Kidney glomerular epithelial cell (primary cell): ENCODE measurements around the gene SNW1.
"Not testable (repeated sequence)": the region's sequence is repeated elsewhere in the genome, so short reads cannot be mapped to it uniquely, and the experiment has no call there.

Experiments used
- DNase-seq: peaks from one replicate; lab custom pipeline; 2025; lab: John Stamatoyannopoulos, UW

The SNW1 gene

DNA sequence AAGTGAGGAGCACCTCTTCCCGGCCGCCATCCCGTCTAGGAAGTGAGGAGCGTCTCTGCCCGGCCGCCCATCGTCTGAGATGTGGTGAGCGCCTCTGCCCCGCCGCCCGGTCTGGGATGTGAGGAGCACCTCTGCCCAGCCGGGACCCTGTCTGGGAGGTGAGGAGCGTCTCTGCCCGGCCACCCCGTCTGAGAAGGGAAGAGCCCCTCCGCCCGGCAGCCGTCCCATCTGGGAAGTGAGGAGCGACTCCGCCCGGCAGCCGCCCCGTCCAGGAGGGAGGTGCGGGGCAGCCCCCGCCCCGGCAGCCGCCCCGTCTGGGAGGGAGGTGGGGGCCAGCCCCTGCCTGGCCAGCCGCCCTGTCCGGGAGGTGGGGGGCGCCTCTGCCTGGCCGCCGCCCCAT lies 13.5 kb downstream of the SNW1 start:
- DNase-seq, result not testable (repeated sequence)

DNA sequence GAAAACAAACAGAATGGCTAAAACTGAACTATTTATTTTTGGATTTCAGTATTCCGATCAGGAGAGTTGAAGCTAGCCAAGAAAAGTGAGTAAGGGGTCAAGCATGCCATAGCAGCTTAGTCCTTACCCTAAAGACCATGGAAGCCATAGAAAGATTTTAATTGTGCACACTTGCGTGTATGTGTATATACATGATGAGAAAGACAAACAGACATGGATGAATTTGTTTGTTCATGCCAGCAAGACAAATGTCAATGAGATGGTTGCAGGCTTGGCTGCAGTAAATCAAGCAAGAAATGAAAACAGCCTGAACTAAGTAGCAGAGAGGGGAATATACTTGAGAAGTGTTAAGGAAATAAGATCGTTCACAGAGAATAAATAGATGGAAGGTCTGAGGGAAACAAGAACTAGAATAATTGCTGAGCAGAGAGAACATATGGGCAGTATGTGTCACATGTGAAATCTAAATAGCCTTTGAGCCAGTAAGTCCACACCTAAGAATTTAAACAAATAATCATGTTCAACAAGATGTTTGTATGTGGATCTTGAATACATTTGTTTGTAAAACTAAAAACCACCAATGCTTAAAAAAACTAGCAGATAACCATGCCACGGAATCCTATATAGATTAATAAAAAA lies 14.8 kb downstream of the SNW1 start:
- DNase-seq, result no peak

DNA sequence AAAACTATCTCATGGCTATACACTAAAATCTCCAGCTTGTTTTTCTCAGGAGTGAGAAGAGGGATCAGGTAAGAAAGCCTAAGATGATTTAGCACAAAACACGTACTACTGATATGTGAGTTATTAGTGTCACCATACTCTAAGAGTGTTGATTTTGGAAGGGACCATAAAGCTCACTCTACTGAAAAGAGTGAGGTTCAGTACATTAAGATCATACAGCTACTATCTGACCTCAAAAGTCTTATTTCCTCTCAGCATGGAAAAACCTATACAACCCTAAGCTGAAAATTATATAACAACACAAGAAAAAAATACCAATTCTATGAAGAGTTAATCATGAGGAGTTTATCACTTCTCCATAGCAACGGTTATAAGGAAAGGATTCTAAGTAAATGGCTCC lies 19.5 kb downstream of the SNW1 start:
- no peak for DNase-seq

DNA sequence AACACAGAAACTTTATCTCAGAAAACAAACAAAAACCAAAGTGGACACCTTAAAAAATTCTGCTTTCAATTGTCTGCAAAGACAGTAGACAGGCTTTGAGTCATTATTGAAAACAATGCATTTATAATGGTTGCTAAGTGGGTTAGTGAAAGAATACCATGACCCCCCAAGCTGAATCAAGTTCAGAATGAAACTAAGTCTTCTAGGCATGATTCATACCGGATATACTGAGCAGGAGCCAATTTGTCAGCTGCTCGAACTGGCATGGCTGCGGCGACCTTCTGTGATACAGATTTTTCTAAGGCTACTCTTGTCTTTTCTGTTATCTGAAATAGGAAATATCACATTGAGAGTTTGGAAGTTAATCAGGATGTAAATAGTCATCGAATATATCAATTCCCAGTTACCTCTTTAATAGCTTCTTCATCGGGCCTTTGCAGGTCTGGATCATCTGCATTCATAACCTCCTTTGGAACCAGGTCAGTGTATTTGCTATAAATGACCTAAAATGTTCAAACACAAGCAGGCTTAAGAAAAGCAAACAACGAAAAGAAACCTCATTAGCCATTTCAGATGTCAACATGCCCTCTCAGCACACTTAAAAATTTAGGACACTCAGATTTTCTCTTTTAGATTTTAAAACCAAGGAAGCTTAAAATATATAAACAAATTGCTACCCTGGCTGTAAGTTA lies 22.3 kb downstream of the SNW1 start:
- no peak for DNase-seq

DNA sequence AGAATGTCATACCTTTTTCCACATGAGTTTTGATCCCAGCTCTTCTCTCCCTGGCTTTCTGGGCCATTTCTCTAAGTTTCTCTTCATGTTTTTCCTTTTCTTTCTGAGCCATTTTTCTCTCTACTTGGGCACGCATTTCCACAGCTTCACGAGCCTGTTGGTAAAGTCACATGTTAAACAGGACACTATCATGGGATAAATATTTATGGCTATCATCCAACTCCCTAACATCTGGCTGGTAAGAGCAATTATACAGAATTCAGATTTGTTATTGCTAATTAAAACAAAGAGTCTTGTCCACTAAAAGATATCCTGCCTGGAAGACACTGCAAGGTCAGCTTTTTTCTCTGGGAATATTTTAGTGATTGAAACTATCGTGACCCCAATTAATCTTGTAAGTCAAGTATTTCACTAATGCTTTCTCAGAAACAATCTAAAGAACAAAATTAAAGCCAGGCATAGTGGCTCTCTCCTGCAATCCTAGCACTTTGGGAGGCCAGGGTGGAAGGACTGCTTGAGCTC lies 29.9 kb downstream of the SNW1 start:
- no peak for DNase-seq

DNA sequence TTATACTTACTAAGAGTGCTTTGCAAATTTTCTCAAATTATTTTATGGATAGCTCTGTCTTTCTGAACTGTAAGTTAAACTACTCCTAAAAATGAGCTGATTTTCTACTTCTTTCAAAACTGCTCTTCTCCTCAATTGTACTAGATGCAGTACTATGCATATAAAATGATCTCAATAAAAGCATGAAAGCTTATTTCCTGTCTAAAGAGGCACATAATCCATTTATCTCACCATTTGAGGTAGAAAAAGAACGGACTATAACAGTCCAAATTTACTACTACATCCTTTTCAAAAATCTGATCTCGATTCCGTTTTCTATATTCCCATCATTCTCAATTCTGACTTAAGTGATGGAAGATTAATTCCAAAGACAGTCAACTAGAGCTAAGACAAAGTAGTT lies 38.7 kb downstream of the SNW1 start:
- DNase-seq, result no peak

DNA sequence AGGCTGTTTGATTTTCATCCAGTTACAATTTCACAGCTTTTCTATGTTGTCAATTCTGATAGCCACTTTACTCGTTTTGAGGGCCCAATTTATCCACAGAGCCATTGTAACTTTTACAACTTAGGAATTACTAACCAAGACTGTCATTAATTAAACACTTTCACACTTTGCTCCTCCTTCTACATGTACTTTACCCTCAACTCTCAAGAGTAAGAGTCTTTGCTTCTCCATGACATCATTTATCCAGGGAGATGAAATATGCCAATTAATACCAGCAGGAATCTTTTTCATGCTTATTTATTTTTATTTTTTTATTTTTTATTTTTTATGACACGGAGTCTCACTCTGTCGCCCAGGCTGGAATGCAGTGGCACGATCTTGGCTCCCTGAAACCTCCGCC lies 39.5 kb downstream of the SNW1 start:
- DNase-seq, result no peak

DNA sequence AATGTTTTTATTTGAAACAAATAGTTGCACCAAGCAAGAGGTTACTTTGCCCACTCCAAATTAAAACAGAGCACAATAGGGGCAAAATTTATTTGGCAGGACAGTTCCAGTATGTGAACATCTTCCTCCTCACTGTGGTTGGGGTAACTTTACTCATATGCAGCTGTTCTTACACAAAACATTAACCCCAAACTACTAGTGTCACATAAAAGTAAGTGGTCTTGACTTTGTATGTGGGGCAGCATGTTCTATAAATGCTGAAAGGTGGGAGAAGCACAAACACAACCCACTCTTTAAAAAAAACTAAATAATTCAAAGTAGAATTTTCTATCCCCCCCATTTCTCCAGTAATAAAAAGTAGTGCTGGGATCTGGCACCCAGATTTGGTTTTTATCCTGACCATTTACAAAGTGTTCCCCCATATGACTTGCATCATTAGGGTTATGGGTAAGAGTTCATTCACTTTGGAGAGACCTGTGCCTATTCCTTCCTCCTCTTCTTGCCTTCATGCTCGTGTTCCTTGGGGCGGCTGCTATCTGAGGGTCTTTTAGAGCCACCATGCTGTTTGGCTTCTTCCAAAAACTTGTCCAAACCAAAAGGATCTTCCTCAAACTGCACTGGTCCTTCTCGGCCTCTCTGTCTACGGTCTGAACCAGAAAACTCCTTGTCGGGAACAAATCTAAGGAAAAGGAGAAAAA lies 43.2 kb downstream of the SNW1 start:
- no peak for DNase-seq

DNA sequence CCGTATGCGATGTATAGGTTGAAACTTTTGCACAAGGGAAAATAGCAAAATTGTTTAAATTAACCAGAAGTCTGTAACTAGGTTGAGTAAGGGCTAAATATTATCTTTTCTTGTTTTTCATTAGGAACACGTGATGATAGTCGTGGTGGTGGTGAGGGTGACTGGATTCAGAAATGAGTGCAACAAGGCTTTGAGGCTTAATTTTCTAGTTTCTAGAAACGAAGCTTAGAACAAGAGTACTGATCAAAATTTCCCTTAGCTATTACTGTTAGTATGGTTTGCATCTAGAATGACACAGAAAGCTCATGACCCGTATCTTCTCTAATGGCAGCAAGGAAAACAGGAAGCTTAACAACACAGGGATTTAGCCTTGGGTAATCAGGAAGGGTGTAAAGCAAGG lies 46.0 kb downstream of the SNW1 start:
- no peak for DNase-seq

DNA sequence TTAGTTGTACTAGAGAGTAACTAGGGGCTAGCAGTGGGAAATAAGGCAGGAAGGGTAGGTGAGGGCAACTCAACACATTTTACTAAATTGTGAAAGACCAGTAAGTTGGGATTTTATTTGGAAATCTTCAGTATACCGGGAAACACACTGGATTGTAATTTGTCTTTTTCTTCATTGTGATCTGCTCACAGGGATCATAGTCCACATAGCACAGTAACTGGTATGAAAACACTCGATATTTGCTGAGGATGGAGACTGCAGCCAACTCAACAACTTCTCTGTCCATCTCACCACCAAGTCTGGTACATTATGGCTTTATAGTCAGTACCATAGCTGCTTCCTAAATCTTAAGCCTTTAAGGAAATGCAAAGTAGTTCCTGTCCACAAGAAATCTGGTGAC lies 50.6 kb downstream of the SNW1 start:
- no peak for DNase-seq

DNA sequence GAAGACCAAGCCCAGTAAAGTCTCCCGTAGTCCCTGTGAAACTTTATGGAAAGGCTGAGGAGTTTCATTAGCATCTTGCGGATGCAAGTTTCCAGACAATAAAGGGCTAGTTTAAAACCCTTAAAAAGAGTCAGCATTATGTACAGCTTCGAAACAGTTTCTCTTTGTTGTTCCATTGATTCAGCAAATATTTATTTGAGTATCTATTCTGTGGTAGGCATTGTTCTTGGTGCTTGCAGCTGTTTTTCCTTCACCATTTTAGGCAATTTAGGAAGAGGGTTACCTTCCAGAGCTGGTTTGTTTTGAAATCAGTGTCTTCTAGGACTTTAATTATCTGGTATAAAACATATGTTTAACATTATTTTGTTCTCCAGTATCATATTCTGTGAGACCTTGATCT lies 51.5 kb downstream of the SNW1 start:
- DNase-seq, result no peak

DNA sequence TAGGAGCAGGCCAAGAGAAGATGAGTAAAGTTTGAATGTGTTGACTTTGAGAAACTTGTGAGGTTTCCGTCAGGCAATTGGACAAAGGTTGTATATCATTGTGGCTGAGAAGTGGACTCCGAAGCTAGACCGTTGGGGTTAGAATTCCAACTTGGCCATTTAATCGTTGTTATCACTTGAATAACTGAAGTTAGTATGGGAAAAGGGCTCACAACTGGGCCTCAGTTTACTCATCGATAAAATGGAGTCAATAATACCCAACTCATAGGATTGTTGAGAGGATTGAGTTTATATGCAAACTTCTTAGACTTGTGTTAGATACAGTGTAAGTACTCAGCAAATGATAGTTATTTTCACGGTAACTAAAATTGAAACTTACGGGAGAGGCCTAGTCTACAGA lies 52.2 kb downstream of the SNW1 start:
- no peak for DNase-seq

DNA sequence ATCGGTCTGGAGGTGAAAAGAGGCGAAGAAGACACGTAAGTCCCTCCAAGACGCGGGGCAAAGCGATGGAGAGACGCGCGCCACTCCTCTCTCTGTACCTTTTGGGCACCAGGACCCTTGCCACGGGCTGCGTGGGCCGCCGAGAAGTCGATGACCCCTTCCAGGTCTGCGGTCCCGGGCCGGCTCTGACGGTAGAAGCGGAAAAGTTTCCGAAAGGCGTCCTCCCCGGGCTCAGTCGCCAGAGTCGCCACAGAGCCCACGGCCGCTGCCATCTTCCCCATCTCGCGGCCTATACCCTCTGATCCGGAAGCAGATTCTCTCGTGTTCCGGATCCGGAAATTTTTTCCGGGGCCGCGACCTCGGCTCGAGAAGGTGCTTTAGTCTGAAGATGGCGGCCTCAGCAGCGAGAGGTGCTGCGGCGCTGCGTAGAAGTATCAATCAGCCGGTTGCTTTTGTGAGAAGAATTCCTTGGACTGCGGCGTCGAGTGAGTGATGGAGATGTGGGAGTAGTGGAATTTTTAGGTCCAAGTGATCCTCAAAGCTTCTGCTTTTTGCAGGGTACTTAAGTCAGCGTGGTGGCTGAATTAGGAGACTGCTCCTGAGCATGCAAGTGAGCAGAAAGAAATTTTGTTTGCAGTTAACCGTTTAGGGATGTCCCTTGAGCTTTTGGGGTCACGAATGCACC lies 53.1 kb downstream of the SNW1 start, which contains the start of the genes ALKBH1 and SLIRP:
TSS of gene ALKBH1 (minus strand) at position 300 of the 685 bp plus-strand sequence. CDS start at position 281, 19 bp downstream.
TSS of gene SLIRP (plus strand) at position 380 of the 685 bp plus-strand sequence. CDS start at position 389, 9 bp downstream.
- DNase-seq, result peak; percentile 86

DNA sequence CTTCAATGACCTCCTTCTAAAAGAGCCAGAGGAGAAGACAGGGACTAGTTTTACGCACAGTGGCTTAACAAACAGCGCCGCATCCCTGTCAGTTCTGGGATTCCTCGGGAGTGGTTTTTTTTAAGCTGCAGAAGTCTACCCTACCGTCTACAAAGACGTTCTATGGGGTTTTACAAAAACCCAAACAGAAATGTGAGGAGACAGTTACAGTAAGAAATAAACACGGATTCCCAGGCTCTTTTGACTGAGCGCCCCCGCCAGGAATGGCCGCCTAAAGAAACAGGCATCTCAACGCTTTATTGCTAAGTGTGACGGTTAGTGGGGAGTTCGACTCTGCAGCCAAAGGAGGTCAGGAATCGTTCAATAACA lies 53.6 kb downstream of the SNW1 start:
- DNase-seq, result peak; percentile 18

DNA sequence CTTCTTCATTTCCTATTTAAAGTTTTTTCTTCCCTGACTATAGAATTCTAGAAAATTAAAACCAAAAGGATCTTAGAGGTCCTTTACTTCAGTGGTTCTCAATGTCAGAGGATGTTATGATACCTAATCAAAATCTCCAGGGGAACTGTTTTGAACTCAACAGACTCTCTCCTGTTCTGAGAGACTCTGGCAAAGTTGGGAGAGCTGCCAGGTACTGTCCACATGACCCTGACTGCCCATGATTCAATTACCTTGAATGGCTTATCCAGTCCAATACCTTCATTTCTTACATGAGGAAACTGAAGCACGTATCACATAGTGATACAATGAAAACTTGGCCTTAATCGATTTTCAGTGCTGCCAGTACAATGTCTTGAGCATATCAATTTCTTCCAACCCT lies 69.7 kb downstream of the SNW1 start:
- DNase-seq, result no peak

DNA sequence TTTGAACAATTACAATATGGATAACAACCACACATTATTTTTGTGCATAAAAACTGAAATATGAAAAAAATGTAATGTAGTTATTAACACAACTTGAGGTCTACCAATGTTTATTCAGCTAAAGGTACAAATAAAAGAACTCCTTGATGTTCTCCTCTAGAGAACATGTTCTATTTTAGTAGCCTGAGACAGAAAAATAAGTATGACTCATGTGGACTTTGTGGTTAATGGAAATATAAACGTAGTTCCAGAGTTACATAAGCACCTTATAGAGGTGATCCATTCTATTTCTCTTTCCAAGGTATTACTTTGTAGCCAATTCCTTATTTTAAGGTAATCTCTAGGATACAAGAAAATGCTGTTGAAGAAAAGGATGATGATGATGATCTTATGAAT lies 78.8 kb downstream of the SNW1 start:
- peak; percentile 9 for DNase-seq

DNA sequence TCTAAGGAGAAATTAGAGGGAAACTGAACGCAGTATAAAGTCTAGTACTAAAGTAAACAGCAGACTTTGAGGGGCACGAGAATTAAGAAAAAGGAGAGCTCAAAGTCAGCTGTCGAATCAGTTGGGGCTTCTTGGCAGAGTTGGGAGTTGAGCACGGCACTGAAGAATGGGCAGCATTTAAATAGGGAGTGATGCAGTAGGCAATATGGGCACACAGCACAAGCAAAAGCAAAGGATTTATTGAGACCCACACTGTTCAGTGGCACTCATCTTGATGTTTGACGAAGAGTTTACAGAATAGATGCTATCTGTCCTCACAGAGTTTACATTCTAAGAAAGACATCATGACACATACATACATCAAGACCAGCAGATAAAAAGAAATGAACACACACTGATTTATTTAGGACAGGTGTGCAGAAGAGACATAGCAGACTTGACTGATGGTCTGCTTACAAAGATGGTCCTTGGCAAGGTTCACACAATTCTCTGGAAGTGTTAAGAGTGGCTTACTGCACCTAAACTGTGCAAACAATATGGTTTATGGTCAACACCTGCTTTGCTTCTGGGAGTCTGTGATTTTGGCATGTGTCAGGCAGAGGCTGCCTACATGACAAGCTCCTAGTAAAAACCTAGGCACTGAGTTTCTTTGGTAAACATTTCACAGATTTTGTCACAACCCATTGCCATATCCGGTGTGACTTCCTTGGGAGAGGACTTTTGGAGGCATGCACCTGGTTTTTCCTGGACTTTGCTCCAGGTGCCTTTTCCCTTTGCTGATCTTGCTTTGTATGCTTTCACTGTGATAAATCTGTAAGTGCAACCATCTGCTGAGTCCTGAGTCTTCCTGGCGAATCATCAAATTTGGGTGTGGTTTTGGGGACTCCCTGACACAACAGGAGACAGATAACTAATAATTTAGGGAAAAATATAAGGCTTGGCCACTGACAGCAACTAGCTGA lies 79.5 kb downstream of the SNW1 start:
- no peak for DNase-seq

DNA sequence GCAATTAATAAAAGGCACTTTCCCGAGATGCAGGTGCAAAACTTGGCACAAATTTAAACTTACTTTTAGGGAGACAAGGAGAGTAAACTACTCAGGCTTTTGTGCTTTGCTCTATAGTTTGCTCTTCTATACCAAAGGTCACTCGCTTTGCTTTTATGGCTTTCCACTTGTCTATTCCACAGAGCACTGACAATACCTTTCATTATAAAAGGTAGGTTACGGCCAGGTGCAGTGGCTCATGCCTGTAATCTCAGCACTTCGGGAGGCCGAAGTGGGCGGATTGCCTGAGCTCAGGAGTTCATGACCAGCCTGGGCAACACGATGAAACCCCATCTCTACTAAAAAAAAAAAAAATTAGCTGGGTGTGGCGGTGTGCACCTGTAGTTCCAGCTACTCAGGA lies 86.0 kb downstream of the SNW1 start:
- no peak for DNase-seq

DNA sequence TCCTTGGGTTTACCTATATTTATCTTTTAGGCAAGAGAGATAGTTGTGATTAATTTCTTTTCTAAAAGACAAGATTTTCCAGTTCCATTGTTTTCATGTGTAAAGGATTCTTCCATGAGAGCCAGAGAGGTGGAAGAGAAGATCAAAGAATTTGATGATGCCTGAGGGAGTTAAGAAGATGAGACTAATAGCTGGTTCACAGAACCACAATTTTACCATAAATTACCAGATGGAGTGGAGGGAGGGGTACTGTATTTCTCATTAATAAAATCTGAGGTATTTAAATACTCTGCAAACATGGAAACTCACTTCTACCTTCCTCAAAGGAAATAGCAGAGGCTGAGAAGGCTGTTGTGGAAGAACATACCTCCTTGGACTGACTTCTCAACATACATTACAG lies 87.8 kb downstream of the SNW1 start:
- DNase-seq, result no peak
